ENCODE data around the gene LUZP2.
"Not testable (repeated sequence)": the region's sequence is repeated elsewhere in the genome, so short reads cannot be mapped to it uniquely, and the experiment has no call there.

The LUZP2 gene

DNA sequence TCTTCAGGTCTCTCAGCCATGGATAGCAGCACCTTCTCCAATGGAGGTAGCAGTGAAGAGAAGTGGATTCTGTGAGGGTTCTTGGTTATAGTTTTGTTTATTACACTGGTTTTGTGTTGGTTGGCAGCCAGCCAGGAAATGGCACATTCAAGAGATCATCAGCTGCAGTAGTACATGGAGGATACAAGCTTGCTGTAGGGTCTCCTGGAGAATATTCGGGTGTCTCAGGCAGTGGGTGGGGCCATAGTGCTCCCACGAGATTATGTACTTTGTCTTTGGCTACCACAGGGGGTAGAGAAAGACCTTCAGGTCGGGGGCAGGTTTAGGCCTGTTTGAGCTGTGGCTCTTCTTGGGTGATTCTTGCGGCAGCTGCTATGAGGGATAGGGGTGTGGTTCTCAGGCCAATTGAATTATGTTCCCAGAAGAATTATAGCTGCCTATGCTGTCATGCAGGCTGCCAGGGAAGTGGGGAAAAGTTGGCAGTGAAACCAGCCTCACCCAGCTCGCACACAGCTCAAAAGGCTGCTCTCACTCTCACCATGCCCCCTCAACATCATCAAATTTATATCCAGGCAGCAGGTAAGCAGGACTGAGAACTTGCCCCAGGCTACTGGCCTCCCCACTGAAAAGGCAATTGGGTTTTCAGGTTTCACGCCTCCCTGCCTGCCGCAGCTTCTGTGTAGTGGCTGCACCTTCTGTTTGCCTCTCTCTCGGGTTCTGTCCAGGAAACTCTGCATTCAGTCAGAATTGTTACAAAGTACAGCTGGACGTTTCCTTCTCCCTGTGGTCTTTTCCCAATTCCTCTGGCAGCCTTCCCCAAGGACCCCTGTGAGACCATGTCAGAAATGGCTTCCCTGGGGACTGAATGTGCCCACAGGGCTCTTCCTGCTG, 435.5 kb downstream of the LUZP2 start:
- DNase-seq = no peak

DNA sequence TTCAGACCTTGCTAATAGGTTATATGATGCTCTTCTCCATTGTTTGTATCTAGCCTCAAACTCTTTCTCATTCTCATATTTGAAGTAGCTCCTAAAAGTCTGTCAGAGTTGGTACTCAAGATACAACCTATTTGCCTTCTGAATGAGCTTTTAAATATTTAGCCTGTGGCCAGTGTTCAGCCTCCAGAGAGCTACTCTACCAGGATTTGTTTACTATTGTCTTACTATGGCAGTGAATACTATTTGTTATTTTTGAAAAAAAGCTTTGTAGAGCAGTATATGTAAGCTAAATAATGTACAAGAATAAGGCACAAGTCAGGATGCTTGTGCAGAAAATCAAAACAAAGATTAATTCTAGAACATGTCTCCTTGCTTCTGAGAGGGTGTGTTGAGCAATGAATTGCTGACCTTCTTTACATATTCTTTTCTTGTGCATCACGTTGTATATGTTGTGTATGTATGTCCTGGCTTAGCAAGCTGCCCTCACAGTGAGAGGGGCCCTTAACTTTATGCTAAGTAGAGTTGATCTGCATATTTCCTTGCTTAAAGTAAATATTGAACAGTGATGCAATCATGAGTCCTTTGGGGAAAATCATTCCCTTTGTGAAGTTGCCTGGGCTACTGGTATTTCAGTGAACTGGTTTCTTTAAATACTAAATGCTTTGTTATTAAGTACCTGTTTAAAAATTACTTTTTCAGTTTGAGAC, 438.0 kb downstream of the LUZP2 start:
- no peak for DNase-seq

DNA sequence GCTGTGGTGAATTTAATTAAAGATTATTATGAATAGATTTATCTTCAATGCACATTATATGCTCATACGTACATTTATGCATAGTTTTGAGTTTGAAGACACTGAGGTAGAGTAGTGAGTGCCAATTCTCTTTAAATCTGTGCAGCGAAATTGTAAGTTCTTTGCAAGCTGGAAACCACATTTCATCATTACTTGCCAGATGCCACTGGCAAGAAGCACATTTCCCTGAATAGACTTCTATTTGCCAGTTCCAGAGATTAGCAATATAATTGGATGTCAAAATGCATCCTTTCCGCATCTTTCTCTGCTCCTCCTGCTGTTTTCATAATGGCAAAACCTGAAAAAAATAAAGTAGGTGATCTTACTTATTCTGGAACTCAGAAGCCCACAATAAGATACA, 448.0 kb downstream of the LUZP2 start:
- DNase-seq = no peak

DNA sequence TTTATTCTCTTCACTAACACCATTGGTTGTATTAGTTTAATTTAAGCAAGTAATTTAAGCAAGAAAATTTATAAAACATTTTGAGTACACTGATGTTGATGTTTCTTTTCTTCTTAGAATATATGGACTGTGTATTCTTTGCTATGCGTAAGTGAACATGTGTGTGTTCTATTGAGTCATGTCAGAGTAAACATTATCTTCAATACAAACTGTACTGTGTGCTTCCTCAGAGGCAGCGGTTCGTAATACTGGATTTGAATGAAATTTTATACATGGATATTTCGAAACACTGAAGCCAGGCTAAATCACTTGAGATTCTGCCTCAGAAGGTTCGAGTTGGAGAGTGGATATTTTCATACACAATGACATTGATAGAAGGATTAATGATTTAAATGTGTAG, 452.6 kb downstream of the LUZP2 start:
- DNase-seq = no peak

DNA sequence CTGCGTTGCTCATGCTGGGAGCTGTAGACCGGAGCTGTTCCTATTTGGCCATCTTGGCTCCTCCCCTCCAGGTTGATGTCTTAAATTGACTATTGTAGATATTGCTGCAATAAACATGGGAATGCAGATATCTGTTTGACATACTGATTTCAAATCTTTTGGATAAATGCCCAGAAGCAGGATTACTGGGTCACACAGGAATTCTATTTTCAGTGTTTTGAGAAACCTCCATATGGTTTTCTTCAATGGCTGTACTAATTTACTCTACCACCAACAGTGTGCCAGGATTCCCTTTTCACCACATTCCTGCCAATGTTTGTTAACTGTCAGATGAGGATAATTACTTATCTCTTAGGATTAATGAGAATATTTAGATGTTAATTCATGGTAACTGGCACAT, 467.0 kb downstream of the LUZP2 start:
- no peak for DNase-seq

DNA sequence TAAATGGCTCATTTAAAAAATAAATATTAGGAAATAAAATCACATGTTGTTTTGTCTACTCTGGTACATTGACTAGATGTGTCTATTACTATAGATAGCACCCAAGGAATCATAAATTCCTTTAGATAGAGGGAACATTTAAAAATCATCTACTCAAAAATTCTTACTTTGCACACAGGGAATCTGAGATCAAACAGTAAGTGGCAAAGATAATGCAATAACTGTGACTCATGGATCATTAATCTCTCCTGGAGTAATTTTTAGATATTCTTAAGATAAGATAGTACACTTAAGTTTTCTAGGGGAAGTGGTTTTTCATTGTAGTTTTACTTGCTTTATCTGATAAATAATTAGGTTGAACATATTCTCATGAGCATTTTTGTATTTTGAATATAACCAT, 468.9 kb downstream of the LUZP2 start:
- no peak for DNase-seq

DNA sequence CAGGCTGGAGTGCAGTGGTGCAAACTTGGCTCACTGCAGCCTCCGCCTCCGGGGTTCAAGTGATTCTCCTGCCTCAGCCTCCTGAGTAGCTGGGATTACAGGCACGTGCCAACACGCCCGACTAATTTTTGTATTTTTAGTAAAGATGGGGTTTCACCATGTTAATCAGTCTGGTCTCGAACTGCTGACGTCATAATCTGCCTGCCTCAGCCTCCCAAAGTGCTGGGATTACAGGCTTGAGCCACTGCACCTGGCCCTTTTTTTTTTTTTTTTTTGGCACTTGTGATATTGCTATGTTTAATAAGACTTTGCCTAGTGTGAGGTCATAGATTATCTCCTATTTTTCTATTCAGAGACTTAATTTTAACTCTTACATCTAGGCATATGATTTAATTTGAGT, 497.1 kb downstream of the LUZP2 start:
- not testable (repeated sequence) for DNase-seq

DNA sequence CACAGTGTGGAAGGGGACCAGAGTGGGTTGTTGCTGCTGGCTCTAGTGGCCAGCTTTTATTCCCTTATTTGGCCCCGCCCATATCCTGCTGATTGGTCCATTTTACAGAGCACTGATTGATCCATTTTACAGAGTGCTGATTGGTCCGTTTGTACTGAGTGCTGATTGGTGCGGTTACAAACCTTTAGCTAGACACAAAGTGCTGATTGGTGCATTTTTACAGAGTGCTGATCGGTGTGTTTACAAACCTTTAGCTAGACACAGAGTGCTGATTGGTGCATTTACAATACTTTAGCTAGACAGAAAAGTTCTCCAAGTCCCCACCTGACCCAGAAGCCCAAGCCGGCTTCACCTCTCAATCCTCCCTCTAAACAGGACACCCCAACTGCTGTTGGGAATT, 503.1 kb downstream of the LUZP2 start:
- not testable (repeated sequence) for DNase-seq

DNA sequence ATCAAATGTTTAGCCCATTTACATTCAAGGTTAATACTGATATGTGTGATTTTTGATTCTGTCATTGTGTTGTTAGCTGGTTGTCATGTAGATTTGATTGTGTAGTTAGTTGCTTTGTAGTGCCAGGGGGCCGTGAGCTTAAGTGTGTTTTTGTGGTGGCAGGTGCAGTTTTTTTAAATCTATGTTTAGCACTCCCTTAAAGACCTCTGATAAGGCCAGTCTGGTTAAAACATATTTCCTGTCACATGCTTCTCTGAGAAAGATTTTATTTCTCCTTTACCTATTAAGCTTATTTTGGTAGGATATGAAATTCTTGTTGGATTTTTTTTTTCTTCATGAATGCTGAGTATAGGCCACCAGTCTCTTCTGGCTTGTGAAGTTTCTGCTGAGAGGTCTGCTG, 540.6 kb downstream of the LUZP2 start:
- DNase-seq = no peak

DNA sequence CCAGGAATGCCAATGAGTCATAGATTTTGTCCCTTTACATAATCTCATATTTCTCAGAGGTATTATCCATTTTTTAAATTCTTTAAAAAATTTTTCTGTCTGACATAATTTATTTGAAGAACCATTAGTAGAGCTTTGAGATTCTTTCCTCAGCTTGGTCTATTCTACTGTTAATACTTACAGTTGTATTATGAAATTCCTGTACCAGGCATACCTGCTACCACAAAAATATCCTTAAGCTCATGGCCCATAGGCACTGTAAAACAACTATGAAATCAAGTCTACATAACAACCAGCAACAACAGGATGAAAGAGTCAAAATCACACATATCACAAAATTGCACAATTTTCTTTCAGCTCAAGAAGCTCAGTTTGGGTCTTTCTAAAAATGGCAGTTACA, 541.3 kb downstream of the LUZP2 start:
- no peak for DNase-seq

DNA sequence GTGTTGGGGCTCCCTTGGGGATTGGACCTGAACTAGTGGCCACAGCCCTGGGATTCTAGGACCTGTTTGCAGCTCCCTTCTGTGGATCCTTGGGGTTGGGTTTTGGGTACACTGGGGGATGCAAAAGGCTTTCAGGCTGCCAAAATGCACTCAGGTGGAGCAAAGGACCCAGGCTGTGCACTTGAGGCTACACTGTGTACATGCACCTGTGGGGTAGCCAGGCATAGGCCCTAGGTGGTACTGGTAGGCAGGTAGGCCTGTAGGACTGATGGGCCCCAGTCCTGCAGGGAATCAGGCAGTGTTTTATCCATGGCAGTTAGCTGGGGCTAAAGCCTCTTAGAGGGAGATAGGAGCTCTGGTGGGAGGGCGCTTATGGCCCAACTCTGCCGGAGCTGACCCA, 542.3 kb downstream of the LUZP2 start:
- no peak for DNase-seq

DNA sequence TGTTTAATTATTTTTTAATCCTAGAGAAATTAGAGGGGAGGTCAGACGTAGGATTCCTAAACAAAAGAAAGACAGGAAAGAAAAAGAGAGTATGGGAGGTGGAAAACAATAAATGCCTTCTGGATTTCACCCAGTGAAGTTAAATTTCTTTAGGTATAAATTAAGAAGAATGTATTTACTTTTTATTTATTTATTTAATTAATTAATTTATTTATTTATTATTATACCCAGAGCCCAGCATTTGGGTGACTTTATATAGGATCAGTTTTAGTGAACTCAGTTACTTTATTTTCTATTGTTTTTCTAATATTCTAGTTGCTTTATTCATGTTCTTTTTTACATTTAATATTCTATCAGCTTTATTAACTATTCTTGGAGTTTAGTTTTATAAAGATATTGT, 551.8 kb downstream of the LUZP2 start:
- DNase-seq = no peak

DNA sequence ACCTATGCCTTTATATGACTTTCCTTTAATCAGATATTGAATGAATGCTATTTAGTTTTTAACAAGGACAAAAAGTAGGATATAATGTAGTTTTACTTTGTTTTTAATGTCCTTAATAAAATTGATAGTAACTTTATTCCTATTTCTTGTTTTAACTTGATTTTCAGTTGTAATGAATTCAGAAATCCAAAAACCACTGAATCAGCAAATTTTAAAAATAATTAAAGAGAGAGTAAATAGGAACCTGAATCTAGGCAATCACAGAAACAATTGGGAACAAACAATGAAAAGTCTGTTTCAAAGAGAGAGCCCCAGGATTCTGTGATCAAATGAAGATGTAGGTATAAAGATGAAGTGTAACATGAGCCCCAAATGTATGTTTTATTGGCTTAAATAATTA, 556.0 kb downstream of the LUZP2 start:
- no peak for DNase-seq

DNA sequence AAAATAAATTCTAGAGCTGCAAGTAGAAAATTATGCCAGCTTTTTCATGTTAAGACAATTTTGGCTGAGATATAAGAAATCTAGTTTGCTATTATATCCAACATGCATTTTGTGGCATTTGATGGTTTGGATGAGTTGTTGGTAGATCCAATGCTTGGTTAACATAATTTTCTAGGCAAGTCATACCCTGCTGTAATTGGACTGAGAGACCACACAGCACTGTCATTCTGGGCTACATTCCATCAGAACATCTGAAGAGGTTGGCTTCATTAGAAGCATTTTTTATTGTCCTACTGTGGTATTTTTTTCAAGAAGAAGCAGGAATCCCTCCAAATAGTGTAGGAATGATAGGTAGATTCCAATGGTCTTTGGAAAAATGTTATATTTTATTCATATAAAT, 561.0 kb downstream of the LUZP2 start:
- no peak for DNase-seq

DNA sequence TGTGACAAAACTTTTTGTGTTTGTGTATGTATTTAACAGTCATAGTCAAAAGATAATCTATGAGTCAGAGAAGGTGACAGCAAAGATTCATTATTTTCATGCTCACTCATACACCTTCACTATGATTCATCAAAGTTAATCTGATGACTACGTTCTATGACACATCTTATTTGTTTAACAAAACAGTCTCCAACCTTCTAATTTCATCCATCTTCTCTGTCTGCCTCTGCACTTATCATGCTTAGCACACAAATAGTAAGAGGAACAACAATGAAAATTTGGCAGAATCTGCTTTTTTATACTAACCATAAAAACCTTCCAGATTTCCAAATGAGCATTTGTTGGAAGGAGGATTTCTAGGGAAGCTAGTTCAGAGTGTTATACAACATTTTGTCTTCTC, 568.9 kb downstream of the LUZP2 start:
- DNase-seq = no peak

DNA sequence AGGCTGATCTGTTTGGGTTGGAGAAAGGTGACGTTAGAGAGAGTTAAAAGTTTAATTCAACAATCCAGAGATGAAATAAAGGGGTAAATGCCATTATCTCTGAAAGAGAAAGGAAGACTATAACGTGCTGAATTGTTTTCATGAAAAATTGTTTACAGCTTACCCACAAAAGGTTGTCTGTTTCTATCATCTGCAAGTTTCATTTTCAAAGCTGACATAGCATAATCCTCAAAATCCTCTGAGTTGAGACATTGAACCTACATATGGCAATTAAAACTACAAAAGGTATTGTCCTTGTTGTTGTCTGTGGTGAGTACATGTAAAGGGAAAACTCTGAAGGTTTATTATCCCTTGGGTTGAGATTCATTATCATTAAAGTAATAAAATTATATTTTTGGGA, 569.9 kb downstream of the LUZP2 start:
- DNase-seq = no peak

DNA sequence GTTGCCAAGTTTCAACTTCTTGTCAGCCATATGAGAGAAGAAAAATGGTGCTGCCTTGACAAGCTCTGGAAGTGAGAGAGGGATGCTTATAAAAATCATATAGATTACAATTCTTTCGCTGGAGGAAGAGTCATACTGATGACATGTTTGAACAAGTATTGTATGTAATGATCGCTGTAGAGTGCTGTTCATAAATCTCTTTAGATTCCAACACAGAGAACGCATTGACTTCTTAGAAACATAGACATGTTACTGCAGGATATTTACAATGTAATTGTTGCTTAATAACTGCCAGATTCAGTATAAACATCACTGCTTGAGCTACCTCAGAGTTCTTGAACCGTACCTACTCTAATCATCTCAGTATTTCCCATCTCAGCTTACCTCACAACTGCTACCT, 571.6 kb downstream of the LUZP2 start:
- DNase-seq = no peak

DNA sequence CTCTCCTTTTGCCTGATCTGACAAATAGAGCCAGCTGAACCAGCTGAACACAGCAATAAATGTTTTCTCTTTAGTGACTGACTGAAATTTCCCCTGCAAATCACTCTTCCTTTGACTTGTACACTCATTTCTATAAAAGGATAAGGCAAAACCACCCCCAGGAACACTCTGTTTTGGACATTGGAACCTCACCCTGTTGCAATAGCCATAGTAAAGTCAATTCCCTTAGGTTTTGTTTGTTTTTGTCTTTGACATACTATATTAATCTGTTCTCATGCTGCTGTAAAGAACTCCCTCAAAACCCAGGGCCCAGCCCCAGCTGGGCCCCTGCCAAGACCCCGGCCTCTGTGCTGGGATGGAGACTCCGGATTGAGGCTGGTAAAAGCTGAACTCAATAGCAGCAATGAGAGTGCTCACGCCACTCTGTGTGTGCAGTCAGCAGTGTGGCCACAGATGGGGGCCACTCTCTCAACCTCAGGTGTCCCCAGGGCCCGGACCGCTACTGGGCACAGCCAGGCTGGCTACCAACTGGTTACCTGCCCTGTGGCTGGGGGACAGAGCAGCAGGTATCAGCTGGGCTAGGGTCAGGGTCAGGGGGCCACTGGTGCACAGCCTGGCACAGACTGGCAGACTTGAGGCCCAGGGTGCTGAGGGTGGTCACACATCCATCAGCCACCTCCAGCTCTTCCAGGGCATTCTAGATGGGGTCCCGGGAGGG, 597.4 kb downstream of the LUZP2 start:
- DNase-seq = no peak

DNA sequence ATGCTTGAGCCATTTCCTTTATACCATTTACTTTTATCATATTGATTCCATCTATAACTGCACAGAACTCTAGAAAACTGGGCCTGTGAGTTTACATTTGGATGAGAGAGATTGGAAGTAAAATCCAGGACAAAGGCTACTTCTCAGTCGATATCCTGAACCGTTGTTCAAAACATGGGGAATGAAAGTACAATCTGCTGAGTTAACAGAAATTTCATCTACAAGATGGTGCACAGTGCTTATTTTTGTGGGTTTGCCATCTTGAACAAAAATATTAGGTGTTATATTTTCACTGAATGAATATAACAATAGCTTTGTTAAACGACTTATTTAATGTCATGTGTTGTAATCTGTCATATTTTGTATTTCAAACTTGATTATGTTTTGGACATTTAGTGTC, 622.6 kb downstream of the LUZP2 start:
- DNase-seq = no peak

Data from activated CD4-positive, CD25-positive, alpha-beta regulatory T cell (primary cell).